Fibroblast of skin of back (primary cell): ENCODE measurements around the gene RRBP1. TPM values are rescaled to one million over a fixed set of nuclear protein-coding genes. Genes with fewer than 3 reads are reported as not detected.

Experiments used
- DNase-seq: peaks from one replicate; pipeline ENCODE4 v3.0.0-alpha.2; 2013
- polyA plus RNA-seq, 2 experiments: library from polyadenylated mRNA; unstranded; fragments of 120-200 nt; gene quantifications; one replicate each; pipeline ENCODE4 v1.2.1, GENCODE V29; 2013; ENCODE audit not compliant: insufficient read length in 2 of 2

Gene RRBP1
- polyA plus RNA-seq (2013, experiment 1 of 2; ENCODE audit: insufficient read length): 302 TPM
- 309 TPM for polyA plus RNA-seq (2013, experiment 2 of 2; ENCODE audit: insufficient read length)

GRCh38 chr20:17682103-17682888 lies at the start of gene RRBP1:
TSS of gene RRBP1 (minus strand) at chr20:17682242. CDS start at chr20:17660507, 21,735 bp downstream.
- DNase-seq: peak; percentile 98

DNA sequence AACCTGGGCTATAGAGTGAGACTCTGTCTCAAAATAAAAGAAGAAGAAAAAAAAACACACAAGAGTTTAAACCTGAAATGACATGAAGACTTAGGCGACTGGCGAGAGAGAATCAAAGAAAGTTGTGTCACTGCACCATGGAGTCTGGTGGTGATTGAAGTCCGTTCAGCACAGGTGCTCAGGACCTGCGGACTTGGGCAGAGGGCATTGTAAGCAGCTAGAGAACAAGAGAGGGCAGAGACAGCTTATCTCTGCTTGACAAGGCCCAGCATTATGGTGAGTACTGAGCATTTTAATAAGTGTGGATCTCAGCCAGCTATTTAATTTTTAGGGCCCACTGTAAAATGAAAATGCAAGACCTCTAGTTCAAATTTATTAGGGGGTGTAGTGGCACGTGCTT lies 49.2 kb upstream of the RRBP1 start:
- no peak for DNase-seq

DNA sequence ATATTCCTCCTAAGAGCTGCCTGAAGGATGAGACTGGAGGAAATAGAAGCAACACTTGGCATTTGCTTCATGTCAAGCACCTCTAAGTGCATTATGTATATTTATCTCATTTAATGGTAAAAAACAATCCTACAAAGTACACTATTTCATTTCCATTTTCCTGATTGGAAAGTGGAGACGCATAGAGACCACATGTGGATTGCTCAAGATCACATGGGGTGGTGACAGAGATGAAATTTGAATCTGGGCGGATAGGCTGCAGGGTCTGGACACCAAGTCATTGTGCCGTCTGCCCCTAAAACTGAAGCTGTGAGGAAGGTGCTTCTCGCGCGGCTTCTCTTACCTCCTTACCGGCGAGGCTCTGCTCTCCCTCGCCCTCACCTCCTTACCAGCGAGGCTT lies 48.0 kb upstream of the RRBP1 start:
- no peak for DNase-seq

GRCh38 chr20:17728074-17728473 lies 46.0 kb upstream of the RRBP1 start:
- no peak for DNase-seq

DNA sequence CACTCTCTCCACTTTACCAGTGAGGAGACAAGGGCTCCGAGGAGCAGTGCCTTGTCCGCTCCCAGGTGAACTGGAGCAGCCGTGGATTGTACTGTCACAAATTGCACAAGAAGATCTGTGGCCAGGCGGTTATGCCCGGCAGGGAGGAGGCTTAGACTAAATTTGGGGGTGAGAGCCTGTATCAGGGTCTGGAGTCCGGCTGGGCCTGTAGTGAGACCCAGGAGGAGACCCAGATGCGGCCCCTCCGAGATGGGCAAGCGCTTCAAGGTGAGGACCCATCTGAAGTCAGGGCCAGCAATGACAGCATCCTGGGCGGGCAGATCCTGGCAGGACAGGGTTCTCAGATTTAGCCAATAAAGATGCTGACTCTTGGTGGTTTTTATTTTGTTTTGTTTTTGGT lies 45.3 kb upstream of the RRBP1 start:
- no peak for DNase-seq

DNA sequence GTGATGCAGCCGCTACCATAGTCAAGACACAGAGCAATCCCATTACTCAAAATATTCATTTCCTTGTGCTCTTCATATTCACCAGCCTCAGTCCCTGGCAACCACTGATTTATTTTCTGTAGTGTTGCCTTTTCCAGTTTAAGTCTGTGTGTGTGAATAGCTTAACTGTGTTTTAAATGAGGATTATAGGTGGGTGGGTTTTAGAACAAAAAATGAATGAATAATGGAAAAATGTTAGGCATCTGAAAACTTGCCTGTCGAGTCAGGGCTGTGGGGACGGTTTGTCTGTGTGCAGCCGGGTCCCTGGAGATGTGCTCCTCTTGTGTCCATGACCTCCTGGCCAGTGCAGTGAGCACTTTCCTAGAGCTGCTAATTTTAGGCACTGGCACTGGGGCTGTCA lies 44.9 kb upstream of the RRBP1 start:
- no peak for DNase-seq

DNA sequence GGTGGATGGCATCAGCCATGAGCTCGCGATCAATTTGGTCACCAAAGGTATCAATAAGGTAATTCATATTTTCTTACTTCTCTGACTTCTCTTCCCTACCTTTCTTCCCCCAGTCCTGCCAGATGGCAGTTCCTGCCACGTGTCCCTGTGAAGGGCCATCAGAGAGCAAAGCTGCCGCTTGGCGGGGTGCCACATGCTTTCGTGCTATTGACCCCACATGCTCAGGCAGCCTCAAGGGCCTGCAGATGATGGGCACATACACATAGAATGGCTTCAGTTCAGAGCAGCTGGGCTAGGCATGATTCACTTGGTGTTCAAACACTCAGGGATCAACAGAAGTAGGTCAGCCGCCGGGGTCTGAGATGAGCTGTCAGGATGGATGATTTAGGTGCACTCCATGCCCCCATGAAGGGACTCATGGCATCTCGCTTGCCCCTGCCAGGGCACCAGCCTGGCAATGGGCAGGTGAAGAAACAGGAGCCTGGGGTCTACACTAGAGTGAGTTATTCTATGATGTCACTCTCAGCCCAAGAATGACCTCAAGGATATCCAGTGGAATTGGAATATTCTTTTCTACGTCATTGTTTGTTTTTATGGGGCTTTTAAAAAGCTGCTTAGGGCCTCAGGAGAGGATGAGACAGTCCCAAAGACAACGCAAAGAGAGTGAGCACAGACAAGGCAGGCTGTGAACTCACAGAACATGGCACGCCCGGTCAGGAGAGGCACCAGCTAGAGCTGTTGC lies 43.2 kb upstream of the RRBP1 start:
- no peak for DNase-seq

DNA sequence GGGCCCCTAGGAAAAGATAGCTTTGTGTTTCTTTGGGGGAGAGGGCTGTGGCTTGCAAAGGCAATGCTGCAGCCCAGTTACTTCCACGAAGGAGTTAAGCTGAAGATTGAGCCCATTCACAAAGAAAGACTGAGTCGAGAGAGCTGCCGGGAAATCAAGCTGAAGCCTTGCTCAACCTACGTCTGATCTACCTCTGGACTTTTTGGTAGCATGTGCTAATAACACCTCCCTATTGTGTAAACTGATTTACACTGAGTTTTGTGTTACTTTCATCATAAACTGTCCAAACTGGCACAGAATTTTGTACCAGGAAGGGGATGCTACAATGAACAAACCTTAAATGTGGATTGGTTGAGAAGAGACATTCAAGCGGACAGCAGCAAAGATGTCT lies 41.3 kb upstream of the RRBP1 start:
- DNase-seq: no peak

GRCh38 chr20:17722493-17723300 lies 40.7 kb upstream of the RRBP1 start:
- no peak for DNase-seq

GRCh38 chr20:17721802-17722486 lies 39.9 kb upstream of the RRBP1 start:
- DNase-seq: no peak

DNA sequence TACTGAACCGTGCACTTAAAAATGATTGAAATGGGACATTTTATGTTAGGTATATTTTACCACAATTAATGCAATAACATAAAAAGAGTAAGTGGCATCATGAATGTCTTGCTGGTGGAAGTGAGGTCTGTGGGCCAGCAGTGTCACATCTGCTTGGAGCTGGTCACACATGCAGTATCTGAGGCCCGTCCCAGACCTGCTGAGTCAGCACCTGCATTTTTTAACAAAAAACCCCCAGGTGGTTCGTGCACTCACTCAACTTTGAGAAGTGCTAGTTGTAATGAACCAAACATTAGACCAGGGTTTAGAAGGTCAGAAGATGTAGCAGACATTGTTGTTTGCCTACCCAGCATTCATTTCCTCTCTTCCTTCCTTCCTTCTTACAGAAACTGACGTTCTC lies 38.7 kb upstream of the RRBP1 start:
- DNase-seq: no peak

DNA sequence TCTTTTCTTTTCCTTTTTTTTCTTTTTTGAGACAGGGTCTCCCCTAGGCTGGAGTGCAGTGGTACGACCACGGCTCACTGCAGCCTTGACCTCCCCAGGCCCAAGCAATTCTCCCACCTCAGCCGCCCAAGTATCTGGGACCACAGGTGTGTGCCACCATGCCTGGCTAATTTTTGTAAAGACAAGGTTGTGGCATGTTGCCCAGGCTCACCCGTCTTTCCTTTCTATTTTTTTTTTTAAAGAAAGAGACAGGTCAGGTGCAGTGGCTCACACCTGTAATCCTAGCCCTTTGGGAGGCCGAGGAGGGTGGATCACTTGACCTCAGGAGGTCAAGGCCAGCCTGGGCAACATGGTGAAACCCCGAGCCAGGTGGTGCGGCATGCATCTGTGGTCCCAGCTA lies 34.3 kb upstream of the RRBP1 start:
- no peak for DNase-seq

DNA sequence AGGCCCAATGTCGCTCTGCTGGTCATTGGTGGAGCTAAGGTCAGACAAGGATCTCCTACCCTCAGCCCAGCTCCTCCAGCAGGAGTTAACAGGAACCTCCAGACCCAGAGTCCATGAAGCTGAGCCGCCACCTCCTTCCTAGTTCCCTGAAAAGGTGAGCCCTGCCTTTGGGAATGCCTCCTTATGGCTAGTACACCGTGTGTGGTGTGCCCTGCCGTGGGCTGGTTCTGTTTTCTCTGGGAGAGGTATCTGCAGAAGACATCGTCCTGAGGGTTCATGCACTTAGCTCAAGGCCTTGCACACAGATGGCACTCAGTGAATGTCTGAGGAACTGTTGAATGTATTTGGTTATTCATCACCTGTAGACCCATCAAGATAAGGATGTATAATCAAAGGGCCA lies 33.0 kb upstream of the RRBP1 start:
- no peak for DNase-seq

- DNase-seq: no peak
Observed at GRCh38 chr20:17714597-17714996, 32.6 kb upstream of the RRBP1 start.

GRCh38 chr20:17712708-17713107 lies 30.7 kb upstream of the RRBP1 start:
- no peak for DNase-seq

DNA sequence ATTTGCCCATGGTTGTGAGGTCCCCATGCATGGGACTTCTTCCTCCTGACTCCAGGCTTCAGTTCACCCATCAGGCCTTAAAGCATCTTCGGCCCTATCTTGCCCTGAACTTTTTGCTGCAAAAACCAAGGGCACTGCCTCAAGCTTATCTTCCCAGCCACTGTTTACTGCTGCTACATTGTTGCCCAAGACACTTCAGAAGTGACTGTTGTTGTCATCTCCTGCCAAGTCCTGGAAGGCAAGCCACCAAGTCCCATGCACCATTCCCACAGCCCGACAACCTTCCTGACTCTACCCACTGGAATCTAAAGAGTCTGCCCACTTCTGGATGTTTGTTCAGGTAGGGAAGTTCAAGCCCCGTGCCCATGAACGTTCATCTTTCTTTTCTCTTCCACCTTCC lies 30.2 kb upstream of the RRBP1 start:
- no peak for DNase-seq

GRCh38 chr20:17711267-17711627 lies 29.2 kb upstream of the RRBP1 start:
- DNase-seq: no peak

DNA sequence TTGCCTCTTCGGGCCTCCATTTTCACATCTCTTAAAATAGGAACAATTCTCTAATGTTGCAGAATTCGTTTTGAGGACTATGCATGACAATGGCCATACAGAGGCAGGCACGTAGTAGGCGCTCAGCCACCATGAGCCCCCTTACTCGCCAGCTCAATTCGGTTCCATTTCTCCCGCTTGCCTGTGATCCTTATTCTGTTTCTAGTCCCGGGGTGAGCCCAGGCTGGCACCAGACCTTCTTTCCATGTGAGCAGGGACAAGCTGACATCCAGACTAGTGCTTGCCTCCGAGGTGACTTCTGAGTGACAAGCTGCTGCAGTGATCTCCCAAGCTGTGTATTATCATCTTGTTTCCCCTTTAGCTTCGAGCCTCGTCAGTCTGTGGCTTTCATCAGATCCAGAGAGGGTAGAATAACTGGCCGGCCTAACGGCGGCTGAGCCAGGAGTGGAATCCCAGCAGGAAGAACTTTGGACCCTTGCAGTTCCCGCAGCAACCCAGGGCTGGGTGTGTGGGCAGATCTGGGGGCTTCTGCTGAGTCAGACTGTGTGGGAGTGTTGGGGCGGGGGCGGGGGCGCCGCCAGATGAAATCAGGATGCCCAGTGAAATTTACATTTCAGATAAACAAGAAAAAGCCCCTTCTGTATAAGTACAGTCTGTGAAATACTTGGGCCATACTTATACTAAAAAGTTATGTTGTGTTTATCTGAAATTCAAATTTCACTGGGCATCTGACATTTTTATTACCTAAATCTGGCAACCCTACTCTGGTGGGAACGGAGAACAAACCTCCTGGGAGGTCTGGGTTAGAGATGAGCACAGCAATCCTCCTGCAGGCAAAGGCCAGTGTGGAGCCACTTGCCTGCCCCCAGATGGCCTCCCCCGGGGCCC lies 28.6 kb upstream of the RRBP1 start:
- DNase-seq: no peak

GRCh38 chr20:17709361-17710293 lies 27.6 kb upstream of the RRBP1 start:
- no peak for DNase-seq

GRCh38 chr20:17708675-17709360 lies 26.8 kb upstream of the RRBP1 start:
- no peak for DNase-seq
